ENCODE results near the gene DDX19B. TPM values are rescaled to one million over a fixed set of nuclear protein-coding genes. Genes with fewer than 3 reads are reported as not detected.
"Not testable (repeated sequence)": the region's sequence is repeated elsewhere in the genome, so short reads cannot be mapped to it uniquely, and the experiment has no call there.

DDX19B gene
- total and polyA plus RNA-seq, 7 donors = 16.6 to 34.2 (median 23.4) TPM

DNA sequence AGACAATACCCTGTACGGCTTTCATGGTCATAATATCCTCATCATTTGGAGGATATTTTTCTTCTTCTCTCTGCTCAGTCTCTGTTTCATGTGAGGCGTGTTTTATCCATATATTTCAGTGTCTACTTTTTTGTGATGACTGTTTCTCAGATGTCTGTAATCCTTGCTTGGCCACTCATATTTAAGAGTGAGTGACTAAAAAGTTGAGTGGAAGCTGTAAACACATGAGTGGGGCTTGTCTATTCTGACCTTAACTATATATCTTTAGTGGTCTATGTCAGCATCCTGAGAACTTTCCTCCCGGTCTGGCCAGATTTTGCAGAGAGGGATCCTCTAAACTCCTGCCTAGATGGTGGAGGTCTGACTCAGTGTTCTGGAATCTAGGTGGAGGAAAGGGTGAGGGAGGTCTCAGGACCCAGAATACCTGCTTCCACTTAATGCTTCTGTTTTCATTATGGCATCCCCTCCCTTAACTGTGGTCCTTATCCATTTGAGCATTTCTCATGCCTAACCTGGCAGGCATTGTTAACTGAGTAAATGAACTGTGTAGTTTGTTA is 6.0 kb downstream of the DDX19B start:
- intact Hi-C loops (cut with DNase I) = no loop called here
- TF ChIP-seq POLR2AphosphoS5 (IDR thresholded peaks at IDR 0.05) = no peak
- no peak for TF ChIP-seq POLR2A (IDR thresholded peaks at IDR 0.05)
- no peak for TF ChIP-seq EP300 (IDR thresholded peaks at IDR 0.05)
- TF ChIP-seq, protein P1, sequence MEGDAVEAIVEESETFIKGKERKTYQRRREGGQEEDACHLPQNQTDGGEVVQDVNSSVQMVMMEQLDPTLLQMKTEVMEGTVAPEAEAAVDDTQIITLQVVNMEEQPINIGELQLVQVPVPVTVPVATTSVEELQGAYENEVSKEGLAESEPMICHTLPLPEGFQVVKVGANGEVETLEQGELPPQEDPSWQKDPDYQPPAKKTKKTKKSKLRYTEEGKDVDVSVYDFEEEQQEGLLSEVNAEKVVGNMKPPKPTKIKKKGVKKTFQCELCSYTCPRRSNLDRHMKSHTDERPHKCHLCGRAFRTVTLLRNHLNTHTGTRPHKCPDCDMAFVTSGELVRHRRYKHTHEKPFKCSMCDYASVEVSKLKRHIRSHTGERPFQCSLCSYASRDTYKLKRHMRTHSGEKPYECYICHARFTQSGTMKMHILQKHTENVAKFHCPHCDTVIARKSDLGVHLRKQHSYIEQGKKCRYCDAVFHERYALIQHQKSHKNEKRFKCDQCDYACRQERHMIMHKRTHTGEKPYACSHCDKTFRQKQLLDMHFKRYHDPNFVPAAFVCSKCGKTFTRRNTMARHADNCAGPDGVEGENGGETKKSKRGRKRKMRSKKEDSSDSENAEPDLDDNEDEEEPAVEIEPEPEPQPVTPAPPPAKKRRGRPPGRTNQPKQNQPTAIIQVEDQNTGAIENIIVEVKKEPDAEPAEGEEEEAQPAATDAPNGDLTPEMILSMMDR (IDR thresholded peaks at IDR 0.05) = no peak
- Histone ChIP-seq H3K27ac (no peak overlapping the region), H3K4me3 (no peak overlapping the region), H3K4me1 (peaks cover 0 to 8% (median 5%) of the 10 kb centered on the region in 4 donors), H3K36me3 (peaks cover 0 to 17% (median 0%) of the 10 kb centered on the region in 4 donors), H3K9me3 (peaks cover 0 to 3% (median 0%) of the 10 kb centered on the region in 4 donors), H3K27me3 (no peaks in the 10 kb centered on the region)
- no peak for DNase-seq
- WGBS, 2 donors = 77 to 78% methylated on average over 3 of the region's 3 CpGs

DNA sequence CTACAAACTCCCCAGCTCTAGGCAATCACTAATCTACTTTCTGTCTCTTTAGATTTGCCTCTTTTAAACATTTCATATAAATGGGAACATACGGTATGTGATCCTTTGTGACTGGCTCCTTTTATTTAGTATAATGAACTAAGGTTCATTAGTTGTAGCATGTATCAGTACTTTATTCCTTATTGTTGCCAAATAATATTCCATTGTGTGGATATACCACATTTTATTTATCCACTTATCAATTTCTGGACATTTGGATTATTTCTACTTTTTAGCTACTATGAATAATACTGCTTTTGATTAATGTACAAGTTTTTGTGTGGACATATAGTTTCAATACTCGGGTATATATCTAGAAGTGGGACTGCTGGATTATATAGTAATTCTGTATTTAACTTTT is 7.9 kb downstream of the DDX19B start:
- H3K27me3 ChIP-seq = no peaks in the 10 kb centered on the region
- peaks cover 0 to 4% (median 1%) of the 10 kb centered on the region in 4 donors for H3K4me1 ChIP-seq
- DNase-seq = no peak
- H3K9me3 ChIP-seq = no peaks in the 10 kb centered on the region
- H3K4me3 ChIP-seq = no peak overlapping the region
- TF ChIP-seq, protein P1 (IDR thresholded peaks at IDR 0.05) = no peak
- no peak for TF ChIP-seq POLR2A (IDR thresholded peaks at IDR 0.05)
- no peak for TF ChIP-seq POLR2AphosphoS5 (IDR thresholded peaks at IDR 0.05)
- TF ChIP-seq EP300 (IDR thresholded peaks at IDR 0.05) = no peak
- 94 to 95% methylated on average over 2 of the region's 2 CpGs for WGBS, 2 donors
- intact Hi-C loops (cut with DNase I) = no loop called here
- peaks cover 0 to 5% (median 0%) of the 10 kb centered on the region in 4 donors for H3K36me3 ChIP-seq
- no peak overlapping the region for H3K27ac ChIP-seq

DNA sequence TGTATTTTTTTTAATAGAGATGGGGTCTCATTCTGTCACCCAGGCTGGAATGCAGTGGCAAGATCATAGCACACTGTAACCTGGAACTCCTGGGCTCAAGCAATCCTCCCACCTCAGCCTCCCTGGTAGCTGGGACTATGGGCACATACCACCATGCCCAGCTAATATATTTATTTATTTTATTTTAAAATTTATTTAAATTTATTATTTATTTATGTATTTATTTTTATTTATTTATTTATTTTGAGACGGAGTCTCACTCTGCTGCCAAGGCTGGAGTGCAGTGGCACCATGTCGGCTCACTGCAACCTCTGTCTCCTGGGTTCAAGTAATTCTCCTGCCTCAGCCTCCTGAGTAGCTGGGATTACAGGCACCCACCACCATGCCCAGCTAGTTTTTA is 8.7 kb downstream of the DDX19B start:
- intact Hi-C loops (cut with DNase I); H3K4me1 ChIP-seq; H3K27ac ChIP-seq; H3K27me3 ChIP-seq; H3K36me3 ChIP-seq; H3K4me3 ChIP-seq; H3K9me3 ChIP-seq: not testable (repeated sequence)
- WGBS, 2 donors = 95 to 98% methylated on average over 2 of the region's 2 CpGs
- peak; percentile 20 for DNase-seq

DNA sequence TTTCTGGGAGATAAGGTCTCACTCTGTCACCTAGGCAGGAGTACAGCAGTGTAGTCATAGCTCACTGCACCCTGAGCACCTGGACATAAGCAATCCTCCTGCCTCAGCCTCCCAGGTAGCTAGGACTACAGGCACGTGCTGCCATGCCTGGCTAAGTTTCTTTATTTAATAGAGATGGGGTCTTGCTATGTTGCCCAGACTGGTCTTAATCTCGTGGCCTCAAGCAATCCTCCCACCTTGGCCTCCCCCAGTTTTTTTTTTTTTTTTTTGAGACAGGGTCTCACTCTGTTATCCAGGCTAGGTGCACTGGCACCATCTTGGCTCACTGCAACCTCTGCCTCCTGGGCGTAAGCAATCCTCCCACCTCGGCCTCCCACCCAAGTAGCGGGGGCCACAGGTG is 21.1 kb downstream of the DDX19B start:
- WGBS, 2 donors = 98 to 99% methylated on average over 5 of the region's 5 CpGs
- no peak overlapping the region for H3K4me3 ChIP-seq
- TF ChIP-seq EP300 (IDR thresholded peaks at IDR 0.05) (no peak), POLR2AphosphoS5 (IDR thresholded peaks at IDR 0.05) (no peak), POLR2A (IDR thresholded peaks at IDR 0.05) (no peak)
- TF ChIP-seq, protein P1 (IDR thresholded peaks at IDR 0.05) = no peak
- intact Hi-C loops (cut with DNase I) = no loop called here
- DNase-seq = peak; percentile 40
- no peaks in the 10 kb centered on the region for H3K27me3 ChIP-seq
- H3K27ac ChIP-seq = no peak overlapping the region
- no peaks in the 10 kb centered on the region for H3K9me3 ChIP-seq
- H3K4me1 ChIP-seq = no peaks in the 10 kb centered on the region
- peaks cover 16 to 97% (median 55%) of the 10 kb centered on the region in 4 donors for H3K36me3 ChIP-seq

DNA sequence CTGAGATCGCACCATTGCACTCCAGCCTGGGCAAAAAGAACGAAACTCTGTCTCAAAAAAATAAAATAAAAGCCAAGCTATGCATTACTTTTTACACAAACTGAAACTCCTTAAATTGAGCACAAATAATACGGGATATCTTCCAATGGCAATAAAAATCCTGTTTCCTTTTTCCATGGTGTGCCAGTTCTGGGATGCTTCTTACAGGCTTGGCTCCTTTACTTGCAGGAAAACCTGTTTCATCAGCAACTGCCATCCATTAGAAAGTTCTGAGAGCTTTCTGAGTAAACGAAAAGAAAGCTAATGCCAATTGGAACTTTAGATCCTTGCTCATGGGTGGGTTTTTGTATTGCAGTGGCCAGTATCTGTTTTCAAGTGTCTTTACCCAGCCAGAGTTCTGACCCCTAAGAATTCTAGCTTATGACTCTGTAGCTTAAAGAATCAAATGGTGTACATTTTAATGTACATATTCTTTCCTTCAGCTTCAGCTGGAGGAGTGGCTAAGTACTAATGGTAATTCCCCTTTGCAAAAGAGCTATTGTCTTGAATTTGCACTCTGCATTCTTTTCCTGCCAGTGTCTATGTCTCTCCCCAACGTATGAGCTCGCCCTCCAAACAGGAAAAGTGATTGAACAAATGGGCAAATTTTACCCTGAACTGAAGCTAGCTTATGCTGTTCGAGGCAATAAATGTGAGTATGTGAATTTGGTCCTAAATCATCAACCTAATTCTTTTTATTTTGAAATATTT is 26.2 kb downstream of the DDX19B start:
- no peak overlapping the region for H3K27ac ChIP-seq
- WGBS, 2 donors = 93% methylated on average over 7 of the region's 7 CpGs
- intact Hi-C loops (cut with DNase I) = no loop called here
- H3K9me3 ChIP-seq = no peaks in the 10 kb centered on the region
- H3K4me3 ChIP-seq = no peak overlapping the region
- DNase-seq = no peak
- H3K4me1 ChIP-seq = no peaks in the 10 kb centered on the region
- no peak for TF ChIP-seq EP300 (IDR thresholded peaks at IDR 0.05)
- TF ChIP-seq POLR2AphosphoS5 (IDR thresholded peaks at IDR 0.05) = no peak
- no peak for TF ChIP-seq POLR2A (IDR thresholded peaks at IDR 0.05)
- TF ChIP-seq, protein P1 (IDR thresholded peaks at IDR 0.05) = no peak
- H3K36me3 ChIP-seq = peaks cover 19 to 98% (median 43%) of the 10 kb centered on the region in 4 donors
- no peaks in the 10 kb centered on the region for H3K27me3 ChIP-seq

Data from sigmoid colon (tissue), 7 donors.